GM18858 (cell line): ENCODE data around the gene B4GALNT4.
"Not testable (repeated sequence)": the region's sequence is repeated elsewhere in the genome, so short reads cannot be mapped to it uniquely, and the experiment has no call there.

Experiments
- ATAC-seq: cut with Tn5 transposase; IDR thresholded peaks from one replicate; pipeline ENCODE4 v1.9.1; 2021; ENCODE audit not compliant: unreplicated experiment

The B4GALNT4 gene

GRCh38 chr11:391117-392017, 22.1 kb downstream of the B4GALNT4 start:
- ATAC-seq, result no peak

DNA sequence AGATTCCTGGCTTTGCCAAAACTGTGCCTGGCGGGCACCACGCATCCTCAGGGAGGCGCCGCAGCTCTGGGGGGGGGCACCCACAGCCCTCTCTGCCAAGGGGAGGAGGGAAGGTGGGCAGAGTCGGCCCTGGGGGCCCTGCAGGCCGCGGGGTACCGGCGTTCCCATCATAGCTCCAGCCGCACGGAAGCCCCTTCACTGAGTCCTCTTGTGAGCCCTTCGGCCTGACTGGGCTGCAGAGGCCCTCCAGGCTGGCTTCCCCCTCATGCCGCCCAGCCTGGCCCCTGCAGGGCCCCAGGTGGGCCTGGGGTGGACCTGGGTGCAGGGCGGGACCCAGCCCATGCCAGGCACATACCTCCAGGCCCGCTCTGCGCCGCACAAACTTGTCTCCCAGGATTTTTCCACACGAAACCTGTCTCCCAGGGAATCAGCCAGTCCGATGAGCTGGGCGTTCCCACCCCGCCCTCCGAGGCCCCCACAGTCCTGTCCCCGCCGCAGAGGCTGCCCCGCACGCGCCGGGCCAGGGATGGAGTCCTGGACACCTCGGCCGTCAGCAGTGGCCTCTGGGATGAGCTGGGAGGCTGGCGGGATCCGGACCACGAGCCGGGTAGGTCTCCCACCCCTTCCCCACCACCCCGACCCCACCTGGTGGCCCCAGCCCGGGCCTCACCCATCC, 22.9 kb downstream of the B4GALNT4 start:
- no peak for ATAC-seq

DNA sequence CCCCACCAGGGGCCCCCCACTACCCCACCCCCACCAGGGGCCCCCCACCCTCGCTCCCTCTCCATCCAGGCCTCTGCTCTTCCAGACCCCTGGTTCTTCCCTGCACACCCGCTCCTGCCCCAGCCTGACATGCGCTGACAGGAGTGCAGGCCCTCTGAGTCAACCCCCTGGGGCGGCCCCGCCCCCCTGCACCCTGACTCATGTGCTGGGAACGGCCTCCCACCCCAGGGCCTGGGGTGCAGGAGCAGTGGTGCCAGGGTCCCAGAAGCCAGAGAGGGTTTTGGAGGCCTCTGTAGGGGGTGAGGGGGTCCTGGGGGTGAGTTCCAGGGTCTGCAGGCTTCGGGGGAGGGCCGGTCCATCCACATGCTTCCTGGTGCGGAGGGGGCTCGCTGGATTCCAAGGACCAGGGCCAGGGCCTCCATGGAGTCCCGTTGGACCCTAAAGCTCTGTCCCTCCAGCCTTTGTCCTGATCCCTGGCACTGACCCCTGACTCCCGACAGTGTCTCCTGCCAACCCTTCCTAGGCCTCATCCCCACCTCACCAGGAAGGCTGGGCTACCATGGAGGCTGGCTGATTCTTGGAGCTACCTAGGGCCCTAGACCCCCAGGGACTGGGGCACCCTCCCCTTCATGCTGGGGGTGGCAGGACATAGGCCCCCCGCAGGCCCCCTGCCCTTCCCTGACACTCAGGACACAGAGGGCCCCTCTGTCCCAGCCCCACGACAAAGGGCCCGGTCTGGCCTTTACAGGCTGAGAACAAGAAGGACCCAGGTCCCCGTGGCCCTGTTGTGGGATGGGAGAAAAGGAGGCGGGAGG, 24.1 kb downstream of the B4GALNT4 start:
- ATAC-seq, result no peak

GRCh38 chr11:394034-394857, 24.9 kb downstream of the B4GALNT4 start, which contains the start of gene PKP3:
Gene PKP3, plus strand, starts transcription at chr11:394209. Its CDS starts 84 bp downstream, at chr11:394293.
- ATAC-seq, result no peak

DNA sequence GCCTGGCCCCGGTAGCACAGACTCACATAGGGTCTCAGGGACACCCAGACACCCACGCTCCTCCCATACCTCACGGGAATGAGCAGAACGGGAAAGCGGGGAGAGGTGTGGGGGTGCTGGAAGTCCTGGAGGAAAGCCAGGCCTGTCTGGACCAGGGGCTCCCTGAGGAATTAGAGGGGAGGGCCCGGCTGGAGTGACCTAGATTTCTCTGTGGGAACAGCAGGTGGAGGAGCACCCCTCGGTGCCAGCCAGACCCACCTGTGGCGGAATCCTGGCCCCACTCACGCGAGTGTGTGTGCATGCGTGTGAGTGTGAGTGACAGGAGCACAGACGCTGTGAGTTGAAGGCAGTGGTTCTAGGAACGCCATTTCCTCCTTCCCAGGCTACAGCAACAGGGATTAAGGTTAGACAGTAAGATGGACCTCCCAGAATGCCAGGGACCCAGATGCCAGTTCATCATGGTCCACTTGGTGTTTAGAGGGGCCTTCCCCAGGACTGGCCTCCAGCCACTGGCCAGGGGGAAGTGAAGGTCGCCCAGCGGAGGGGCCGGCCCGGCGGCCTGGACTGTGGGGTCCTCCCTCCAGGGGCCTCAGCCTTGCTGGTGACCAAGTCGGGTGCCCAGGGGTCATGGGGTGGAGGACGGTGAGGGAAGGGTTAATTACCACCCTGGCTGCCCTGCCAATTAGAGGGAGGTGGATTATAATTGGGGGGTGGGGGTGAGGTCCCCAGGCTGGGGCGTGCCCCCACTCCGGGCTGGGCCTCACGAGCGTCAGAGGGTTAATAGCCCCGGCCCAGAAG, 25.8 kb downstream of the B4GALNT4 start:
- no peak for ATAC-seq

GRCh38 chr11:395866-396265, 26.6 kb downstream of the B4GALNT4 start:
- no peak for ATAC-seq

- ATAC-seq, result no peak
Observed at GRCh38 chr11:396511-396947, 27.2 kb downstream of the B4GALNT4 start.

DNA sequence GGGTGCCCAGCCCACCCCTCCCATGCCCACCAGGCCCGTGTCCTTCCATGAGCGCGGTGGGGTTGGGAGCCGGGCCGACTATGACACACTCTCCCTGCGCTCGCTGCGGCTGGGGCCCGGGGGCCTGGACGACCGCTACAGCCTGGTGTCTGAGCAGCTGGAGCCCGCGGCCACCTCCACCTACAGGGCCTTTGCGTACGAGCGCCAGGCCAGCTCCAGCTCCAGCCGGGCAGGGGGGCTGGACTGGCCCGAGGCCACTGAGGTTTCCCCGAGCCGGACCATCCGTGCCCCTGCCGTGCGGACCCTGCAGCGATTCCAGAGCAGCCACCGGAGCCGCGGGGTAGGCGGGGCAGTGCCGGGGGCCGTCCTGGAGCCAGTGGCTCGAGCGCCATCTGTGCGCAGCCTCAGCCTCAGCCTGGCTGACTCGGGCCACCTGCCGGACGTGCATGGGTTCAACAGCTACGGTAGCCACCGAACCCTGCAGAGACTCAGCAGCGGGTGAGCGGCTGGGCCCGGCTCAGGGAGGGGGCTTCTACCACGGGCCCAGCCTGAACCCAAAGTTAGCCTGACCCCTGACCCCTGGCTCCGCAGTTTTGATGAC, 27.7 kb downstream of the B4GALNT4 start:
- ATAC-seq, result no peak

- ATAC-seq, result no peak
Observed at GRCh38 chr11:398826-399225, 29.5 kb downstream of the B4GALNT4 start.

GRCh38 chr11:399731-400211, 30.5 kb downstream of the B4GALNT4 start:
- ATAC-seq, result no peak

GRCh38 chr11:400241-400689, 31.0 kb downstream of the B4GALNT4 start:
- ATAC-seq, result no peak

GRCh38 chr11:401196-401595, 31.9 kb downstream of the B4GALNT4 start:
- ATAC-seq, result not testable (repeated sequence)

DNA sequence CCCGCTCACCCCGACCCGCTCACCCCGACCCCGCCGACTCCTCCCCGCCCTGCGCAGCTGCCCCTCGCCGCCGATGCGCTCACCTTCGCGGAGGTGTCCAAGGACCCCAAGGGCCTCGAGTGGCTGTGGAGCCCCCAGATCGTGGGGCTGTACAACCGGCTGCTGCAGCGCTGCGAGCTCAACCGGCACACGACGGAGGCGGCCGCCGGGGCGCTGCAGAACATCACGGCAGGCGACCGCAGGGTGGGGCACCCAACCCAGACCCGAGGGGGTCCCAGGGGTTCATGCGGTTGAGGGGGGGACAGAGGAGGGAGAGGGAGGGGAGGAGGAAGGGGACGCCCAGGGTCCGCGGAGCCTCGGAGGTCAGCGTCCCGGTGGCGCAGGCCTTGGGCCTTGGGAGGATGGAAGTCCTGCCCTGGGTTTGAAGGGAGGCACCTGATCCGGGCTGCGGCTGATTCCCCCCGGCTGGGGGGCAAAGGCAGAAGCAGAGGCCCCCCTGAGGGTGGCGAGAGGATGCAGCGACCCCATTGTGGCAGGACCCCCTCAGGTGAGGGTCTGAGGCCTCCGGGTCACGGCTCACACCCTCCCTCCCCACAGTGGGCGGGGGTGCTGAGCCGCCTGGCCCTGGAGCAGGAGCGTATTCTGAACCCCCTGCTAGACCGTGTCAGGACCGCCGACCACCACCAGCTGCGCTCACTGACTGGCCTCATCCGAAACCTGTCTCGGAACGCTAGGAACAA, 33.9 kb downstream of the B4GALNT4 start:
- ATAC-seq, result no peak

DNA sequence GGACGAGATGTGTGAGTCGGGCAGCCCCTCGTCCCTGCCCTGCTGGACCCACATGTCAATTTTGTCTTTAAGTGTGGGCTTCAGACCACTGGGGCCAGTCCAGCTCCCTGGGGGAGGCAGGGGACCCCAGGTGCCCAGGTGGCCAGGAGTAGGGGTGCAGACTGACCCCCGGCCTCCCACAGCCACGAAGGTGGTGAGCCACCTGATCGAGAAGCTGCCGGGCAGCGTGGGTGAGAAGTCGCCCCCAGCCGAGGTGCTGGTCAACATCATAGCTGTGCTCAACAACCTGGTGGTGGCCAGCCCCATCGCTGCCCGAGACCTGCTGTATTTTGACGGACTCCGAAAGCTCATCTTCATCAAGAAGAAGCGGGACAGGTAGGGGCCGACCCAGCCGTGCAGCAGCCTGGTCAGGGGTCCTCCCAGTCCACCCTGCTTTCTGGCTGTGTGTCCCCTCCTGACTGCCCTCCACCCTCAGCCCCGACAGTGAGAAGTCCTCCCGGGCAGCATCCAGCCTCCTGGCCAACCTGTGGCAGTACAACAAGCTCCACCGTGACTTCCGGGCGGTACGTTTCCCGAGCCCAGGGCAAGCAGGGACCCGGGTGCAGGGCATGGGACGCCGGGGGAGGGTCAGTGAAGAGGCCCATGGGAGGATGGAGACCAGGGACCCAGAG, 34.6 kb downstream of the B4GALNT4 start:
- no peak for ATAC-seq

GRCh38 chr11:404551-405264, 35.4 kb downstream of the B4GALNT4 start:
- no peak for ATAC-seq

DNA sequence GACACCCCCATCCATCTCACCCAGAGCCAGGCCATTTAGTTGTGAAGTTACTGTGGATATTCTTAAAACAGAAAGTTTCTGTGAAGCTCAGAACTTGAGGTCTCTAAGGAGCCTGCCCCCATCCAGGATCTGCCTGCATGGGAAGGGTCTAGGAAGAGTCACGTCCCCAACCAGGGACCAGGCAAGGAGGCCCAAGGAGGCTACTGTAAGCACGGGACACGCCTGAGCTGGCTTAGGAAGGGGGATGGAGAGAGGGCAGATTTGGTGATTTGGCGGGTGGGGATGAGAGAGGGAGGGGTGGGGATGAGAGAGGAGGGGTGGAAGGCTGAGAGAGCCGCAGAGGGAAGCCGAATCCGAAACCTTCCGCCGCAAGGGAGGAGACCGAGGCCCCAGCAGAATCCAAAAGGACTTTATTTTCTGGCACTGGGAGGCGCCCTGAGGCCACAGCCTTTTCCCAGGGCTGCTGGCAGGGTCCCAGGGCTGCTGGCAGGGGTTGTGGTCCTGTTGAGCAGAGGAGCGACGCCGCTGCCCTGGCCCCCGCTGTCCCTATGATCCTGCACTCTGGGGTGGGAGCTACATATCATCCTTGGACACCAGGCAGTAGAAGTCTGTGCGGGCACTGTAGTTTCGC, 36.1 kb downstream of the B4GALNT4 start:
- no peak for ATAC-seq
